Ishikawa (cell line): ENCODE measurements around the gene NT5DC4.

ENCODE experiments used
- CEBPB ChIP-seq: IDR thresholded peaks from 2 replicates; pipeline ENCODE4 v1.6.1; 2012
- CREB1 ChIP-seq: IDR thresholded peaks from 2 replicates; pipeline ENCODE4 v1.6.1; 2012; ENCODE audit warnings: low read depth
- EGR1 ChIP-seq: IDR thresholded peaks from 2 replicates; pipeline ENCODE4 v1.6.1; 2012
- EP300 ChIP-seq: IDR thresholded peaks from 2 replicates; pipeline ENCODE4 v1.6.1; 2012; ENCODE audit warnings: borderline replicate concordance
- FOXM1 ChIP-seq: IDR thresholded peaks from 2 replicates; pipeline ENCODE4 v1.6.1; 2012; ENCODE audit warnings: low read depth, borderline replicate concordance
- NFIC ChIP-seq: IDR thresholded peaks from 2 replicates; pipeline ENCODE4 v1.6.1; 2012
- RAD21 ChIP-seq: IDR thresholded peaks from 2 replicates; pipeline ENCODE4 v1.6.1; 2012; ENCODE audit warnings: low read depth
- TAF1 ChIP-seq: IDR thresholded peaks from 2 replicates; pipeline ENCODE4 v1.6.1; 2012; ENCODE audit warnings: low read depth, mild to moderate bottlenecking
- TCF12 ChIP-seq: IDR thresholded peaks from 2 replicates; pipeline ENCODE4 v1.6.1; 2012; ENCODE audit warnings: low read depth
- TEAD4 ChIP-seq: IDR thresholded peaks from 2 replicates; pipeline ENCODE4 v1.6.1; 2012
- YY1 ChIP-seq: IDR thresholded peaks from 2 replicates; pipeline ENCODE4 v1.6.1; 2012; ENCODE audit warnings: low read depth
- ZBTB7A ChIP-seq: IDR thresholded peaks from 2 replicates; pipeline ENCODE4 v1.6.1; 2012; ENCODE audit warnings: low read depth
- TF ChIP-seq, protein P1 (sequence below): IDR thresholded peaks from 2 replicates; pipeline ENCODE4 v1.6.1; 2012
- TF ChIP-seq, protein P2 (sequence below): IDR thresholded peaks from 2 replicates; pipeline ENCODE4 v1.6.1; 2012; ENCODE audit warnings: low read depth, mild to moderate bottlenecking
- TF ChIP-seq, protein P3 (sequence below): IDR thresholded peaks from 2 replicates; pipeline ENCODE4 v1.6.1; 2012

NT5DC4 gene

DNA sequence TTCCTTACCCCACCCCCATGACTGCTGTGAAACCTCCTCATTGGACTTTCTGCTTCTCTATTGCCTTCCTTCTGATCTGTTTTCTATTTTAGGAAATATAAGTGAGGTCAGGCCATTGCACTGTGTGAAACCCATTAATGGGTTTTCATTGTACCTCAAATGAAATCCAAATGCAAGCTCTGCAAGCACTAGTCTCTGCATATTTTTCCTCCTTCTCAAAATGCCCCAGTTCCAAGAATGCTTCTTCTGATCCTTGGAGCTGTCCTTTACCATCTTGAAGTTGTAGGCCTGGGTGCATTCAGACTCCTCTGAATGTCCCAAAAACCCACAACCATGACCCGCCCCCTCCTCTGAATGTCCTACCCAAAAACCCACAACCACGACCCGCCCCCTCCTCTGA is 55.3 kb downstream of the NT5DC4 start:
- TF ChIP-seq NFIC, result no peak
- TF ChIP-seq, protein P1, sequence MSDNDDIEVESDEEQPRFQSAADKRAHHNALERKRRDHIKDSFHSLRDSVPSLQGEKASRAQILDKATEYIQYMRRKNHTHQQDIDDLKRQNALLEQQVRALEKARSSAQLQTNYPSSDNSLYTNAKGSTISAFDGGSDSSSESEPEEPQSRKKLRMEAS, result no peak
- TF ChIP-seq, protein P2, sequence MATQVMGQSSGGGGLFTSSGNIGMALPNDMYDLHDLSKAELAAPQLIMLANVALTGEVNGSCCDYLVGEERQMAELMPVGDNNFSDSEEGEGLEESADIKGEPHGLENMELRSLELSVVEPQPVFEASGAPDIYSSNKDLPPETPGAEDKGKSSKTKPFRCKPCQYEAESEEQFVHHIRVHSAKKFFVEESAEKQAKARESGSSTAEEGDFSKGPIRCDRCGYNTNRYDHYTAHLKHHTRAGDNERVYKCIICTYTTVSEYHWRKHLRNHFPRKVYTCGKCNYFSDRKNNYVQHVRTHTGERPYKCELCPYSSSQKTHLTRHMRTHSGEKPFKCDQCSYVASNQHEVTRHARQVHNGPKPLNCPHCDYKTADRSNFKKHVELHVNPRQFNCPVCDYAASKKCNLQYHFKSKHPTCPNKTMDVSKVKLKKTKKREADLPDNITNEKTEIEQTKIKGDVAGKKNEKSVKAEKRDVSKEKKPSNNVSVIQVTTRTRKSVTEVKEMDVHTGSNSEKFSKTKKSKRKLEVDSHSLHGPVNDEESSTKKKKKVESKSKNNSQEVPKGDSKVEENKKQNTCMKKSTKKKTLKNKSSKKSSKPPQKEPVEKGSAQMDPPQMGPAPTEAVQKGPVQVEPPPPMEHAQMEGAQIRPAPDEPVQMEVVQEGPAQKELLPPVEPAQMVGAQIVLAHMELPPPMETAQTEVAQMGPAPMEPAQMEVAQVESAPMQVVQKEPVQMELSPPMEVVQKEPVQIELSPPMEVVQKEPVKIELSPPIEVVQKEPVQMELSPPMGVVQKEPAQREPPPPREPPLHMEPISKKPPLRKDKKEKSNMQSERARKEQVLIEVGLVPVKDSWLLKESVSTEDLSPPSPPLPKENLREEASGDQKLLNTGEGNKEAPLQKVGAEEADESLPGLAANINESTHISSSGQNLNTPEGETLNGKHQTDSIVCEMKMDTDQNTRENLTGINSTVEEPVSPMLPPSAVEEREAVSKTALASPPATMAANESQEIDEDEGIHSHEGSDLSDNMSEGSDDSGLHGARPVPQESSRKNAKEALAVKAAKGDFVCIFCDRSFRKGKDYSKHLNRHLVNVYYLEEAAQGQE, result no peak
- no peak for TF ChIP-seq EGR1
- no peak for TF ChIP-seq CEBPB
- no peak for TF ChIP-seq TAF1
- TF ChIP-seq RAD21, result no peak
- TF ChIP-seq TCF12, result no peak
- no peak for TF ChIP-seq TEAD4
- no peak for TF ChIP-seq YY1
- TF ChIP-seq FOXM1, result no peak
- TF ChIP-seq, protein P3, sequence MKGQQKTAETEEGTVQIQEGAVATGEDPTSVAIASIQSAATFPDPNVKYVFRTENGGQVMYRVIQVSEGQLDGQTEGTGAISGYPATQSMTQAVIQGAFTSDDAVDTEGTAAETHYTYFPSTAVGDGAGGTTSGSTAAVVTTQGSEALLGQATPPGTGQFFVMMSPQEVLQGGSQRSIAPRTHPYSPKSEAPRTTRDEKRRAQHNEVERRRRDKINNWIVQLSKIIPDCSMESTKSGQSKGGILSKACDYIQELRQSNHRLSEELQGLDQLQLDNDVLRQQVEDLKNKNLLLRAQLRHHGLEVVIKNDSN, result no peak
- TF ChIP-seq ZBTB7A, result no peak
- TF ChIP-seq CREB1, result no peak
- no peak for TF ChIP-seq EP300

DNA sequence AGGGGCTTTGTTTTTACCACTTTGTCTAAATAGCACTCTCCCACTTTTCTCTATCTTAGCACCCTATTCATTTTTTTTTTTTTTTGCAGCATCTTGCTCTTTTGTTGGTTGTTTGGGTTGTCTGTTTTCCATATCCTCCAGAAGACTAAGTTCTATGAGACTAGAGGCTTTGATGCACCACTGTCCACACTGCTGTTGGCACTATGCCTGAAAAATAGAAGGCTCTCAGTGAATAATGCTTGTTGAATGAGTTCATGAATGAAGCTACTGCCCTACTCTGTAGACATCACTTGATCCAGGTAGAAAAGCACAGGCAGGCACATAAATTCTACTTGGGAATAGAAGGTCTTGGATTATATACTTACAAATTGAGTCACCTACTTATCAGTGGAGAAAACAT is 56.2 kb downstream of the NT5DC4 start:
- TF ChIP-seq NFIC (no peak), TAF1 (no peak), CREB1 (no peak), EP300 (no peak), YY1 (no peak), CEBPB (no peak), RAD21 (no peak), ZBTB7A (no peak), EGR1 (no peak), TEAD4 (no peak)
- TF ChIP-seq, protein P1, result no peak
- TF ChIP-seq, protein P3, result no peak
- TF ChIP-seq, protein P2, result no peak

DNA sequence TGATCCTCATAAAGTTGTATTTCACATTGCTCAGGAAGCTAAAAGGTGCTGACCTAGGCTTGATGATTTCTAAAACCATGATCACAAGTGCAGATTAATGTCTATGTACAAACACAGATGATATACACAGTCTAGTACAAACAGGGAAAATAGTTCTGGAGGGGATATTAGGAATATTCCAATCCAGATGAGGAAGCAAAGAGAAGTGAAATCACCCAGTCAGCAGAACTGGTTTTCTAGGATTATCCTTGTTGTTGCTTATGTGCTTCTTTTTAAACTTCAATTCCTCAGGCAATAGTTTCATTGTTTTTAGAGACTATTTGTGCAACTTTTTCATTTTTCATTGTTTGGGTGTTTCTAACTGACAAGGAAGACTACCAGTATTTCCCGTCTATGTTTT is 58.8 kb downstream of the NT5DC4 start:
- TF ChIP-seq YY1 (no peak), TCF12 (no peak), TEAD4 (no peak), CEBPB (no peak), TAF1 (no peak), FOXM1 (no peak), EP300 (no peak), ZBTB7A (no peak), CREB1 (no peak), EGR1 (no peak), RAD21 (no peak), NFIC (no peak)
- TF ChIP-seq, protein P1, result no peak
- TF ChIP-seq, protein P3, result no peak
- TF ChIP-seq, protein P2, result no peak

DNA sequence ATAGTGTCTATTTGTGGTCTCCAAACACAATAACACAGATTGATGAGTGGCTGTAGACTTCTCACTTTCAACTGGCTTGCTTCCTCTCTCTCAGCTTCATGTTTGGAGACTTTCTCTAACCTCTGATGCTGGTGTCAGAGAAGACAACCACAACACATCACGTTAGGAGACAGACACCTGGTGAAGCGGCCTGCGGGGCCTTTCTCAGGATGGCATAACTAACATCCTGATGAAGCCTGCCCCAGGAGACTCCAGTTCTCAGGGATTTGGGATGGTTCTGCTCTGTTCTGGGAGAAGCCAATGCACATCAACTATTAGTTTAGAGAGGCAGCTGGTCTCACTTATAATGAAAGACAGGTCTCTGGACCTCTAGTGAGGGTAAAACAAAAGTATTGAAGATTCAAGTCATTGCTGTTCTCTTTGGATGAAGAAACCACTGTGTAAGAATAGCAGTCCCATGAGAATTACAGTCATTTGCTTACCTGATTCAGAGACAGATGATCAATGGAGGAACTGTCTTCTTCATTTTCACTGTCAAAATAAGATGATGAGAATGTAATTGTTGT is 61.5 kb downstream of the NT5DC4 start:
- TF ChIP-seq CEBPB (no peak), CREB1 (no peak), TEAD4 (no peak), RAD21 (no peak)
